Measurements from ENCODE around the gene FKRP. TPM values are rescaled to one million over a fixed set of nuclear protein-coding genes. Genes with fewer than 3 reads are reported as not detected.

FKRP gene
- total and polyA plus RNA-seq, 2 of the 13 experiments (the other 11 are each of a cell fraction or from before 2014, with no cell fraction given): 7.3 to 9.8 TPM

DNA sequence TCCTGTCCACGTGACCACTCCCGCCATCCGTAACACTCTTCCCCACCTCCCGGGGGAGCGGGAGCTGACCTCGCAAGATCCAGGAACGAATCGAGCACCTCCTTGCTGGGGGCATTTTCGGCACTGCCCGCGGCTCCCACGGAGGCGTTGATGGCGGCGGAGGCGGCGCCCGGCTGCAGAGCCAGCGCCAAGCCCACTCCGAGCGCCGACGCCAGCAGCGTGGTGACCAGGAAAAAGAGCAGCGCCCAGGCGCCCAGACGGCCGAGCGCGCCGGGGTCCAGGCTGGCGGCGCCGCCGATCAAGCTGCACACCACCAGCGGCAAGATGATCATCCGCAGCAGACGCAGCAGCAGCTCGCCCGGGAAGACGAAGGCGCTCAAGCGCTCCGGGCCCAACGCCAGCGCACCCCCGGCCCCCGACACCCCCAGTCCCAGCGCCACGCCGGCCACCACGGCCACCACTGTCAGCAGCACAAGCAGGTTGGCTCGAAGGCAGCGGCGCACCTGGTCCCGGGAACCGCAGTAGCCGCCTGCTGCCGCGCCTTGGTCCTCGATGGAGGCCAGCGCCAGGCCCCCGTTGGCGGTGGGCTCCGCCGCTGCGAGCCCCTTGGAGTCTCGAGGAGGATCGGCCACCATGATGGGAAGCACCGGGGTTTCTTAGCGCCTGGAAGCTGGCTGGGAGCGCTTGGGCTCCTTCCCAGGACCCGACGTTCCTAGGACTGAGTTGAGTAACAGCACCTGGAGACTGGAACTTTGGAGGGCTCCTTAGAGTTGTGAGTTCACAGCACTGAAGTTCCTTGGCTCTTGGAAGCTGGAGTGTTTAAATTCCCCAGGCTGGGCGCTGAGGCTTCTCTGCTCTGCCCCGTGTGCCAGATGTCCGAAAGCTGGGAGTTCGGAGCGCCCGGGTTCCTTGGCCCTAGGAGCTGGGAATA, 41.7 kb downstream of the FKRP start (continued):
- TF ChIP-seq ZNF160 (CRISPR knock-in tag; IDR thresholded peaks at IDR 0.05): no peak
- no peak for TF ChIP-seq IRF2 (CRISPR knock-in tag; IDR thresholded peaks at IDR 0.05)
- TF ChIP-seq, protein P1, sequence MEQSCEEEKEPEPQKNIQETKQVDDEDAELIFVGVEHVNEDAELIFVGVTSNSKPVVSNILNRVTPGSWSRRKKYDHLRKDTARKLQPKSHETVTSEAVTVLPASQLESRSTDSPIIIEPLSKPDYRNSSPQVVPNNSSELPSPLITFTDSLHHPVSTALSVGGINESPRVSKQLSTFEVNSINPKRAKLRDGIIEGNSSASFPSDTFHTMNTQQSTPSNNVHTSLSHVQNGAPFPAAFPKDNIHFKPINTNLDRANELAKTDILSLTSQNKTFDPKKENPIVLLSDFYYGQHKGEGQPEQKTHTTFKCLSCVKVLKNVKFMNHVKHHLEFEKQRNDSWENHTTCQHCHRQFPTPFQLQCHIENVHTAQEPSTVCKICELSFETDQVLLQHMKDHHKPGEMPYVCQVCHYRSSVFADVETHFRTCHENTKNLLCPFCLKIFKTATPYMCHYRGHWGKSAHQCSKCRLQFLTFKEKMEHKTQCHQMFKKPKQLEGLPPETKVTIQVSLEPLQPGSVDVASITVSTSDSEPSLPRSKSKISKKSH (CRISPR knock-in tag; IDR thresholded peaks at IDR 0.05; ENCODE audit: borderline replicate concordance): no peak
- TF ChIP-seq HES4 (CRISPR knock-in tag; IDR thresholded peaks at IDR 0.05; ENCODE audit: borderline replicate concordance): no peak
- TF ChIP-seq, protein P2, sequence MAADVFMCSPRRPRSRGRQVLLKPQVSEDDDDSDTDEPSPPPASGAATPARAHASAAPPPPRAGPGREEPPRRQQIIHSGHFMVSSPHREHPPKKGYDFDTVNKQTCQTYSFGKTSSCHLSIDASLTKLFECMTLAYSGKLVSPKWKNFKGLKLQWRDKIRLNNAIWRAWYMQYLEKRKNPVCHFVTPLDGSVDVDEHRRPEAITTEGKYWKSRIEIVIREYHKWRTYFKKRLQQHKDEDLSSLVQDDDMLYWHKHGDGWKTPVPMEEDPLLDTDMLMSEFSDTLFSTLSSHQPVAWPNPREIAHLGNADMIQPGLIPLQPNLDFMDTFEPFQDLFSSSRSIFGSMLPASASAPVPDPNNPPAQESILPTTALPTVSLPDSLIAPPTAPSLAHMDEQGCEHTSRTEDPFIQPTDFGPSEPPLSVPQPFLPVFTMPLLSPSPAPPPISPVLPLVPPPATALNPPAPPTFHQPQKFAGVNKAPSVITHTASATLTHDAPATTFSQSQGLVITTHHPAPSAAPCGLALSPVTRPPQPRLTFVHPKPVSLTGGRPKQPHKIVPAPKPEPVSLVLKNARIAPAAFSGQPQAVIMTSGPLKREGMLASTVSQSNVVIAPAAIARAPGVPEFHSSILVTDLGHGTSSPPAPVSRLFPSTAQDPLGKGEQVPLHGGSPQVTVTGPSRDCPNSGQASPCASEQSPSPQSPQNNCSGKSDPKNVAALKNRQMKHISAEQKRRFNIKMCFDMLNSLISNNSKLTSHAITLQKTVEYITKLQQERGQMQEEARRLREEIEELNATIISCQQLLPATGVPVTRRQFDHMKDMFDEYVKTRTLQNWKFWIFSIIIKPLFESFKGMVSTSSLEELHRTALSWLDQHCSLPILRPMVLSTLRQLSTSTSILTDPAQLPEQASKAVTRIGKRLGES (CRISPR knock-in tag; IDR thresholded peaks at IDR 0.05; ENCODE audit: borderline replicate concordance): no peak
- TF ChIP-seq, protein P3, sequence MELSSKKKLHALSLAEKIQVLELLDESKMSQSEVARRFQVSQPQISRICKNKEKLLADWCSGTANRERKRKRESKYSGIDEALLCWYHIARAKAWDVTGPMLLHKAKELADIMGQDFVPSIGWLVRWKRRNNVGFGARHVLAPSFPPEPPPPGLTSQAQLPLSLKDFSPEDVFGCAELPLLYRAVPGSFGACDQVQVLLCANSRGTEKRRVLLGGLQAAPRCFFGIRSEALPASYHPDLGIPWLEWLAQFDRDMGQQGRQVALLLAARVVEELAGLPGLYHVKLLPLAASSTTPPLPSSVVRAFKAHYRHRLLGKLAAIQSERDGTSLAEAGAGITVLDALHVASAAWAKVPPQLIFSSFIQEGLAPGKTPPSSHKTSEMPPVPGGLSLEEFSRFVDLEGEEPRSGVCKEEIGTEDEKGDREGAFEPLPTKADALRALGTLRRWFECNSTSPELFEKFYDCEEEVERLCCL (CRISPR knock-in tag; IDR thresholded peaks at IDR 0.05; ENCODE audit: borderline replicate concordance): no peak
- TF ChIP-seq SIX1 (CRISPR knock-in tag; IDR thresholded peaks at IDR 0.05; ENCODE audit: borderline replicate concordance): no peak
- TF ChIP-seq EEA1 (CRISPR knock-in tag; IDR thresholded peaks at IDR 0.05; ENCODE audit: borderline replicate concordance): no peak
- TF ChIP-seq HNRNPUL1 (IDR thresholded peaks at IDR 0.05; ENCODE audit: low read depth, low read length): no peak
- no peak for TF ChIP-seq ZSCAN20 (CRISPR knock-in tag; IDR thresholded peaks at IDR 0.05; ENCODE audit: borderline replicate concordance)
- TF ChIP-seq KLF6 (CRISPR knock-in tag; IDR thresholded peaks at IDR 0.05): no peak
- no peak for TF ChIP-seq DPF2 (CRISPR knock-in tag; IDR thresholded peaks at IDR 0.05; ENCODE audit: borderline replicate concordance, low read depth)
- TF ChIP-seq ZNF543 (CRISPR knock-in tag; IDR thresholded peaks at IDR 0.05): no peak
- TF ChIP-seq, protein P4, sequence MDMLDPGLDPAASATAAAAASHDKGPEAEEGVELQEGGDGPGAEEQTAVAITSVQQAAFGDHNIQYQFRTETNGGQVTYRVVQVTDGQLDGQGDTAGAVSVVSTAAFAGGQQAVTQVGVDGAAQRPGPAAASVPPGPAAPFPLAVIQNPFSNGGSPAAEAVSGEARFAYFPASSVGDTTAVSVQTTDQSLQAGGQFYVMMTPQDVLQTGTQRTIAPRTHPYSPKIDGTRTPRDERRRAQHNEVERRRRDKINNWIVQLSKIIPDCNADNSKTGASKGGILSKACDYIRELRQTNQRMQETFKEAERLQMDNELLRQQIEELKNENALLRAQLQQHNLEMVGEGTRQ (IDR thresholded peaks at IDR 0.05; ENCODE audit: low read depth, low read length): peak; percentile 66; the same call in 1 of the 2 replicates
- TF ChIP-seq, protein P4 (CRISPR knock-in tag; IDR thresholded peaks at IDR 0.05; ENCODE audit: borderline replicate concordance): no peak
- no peak for TF ChIP-seq NPAS2 (CRISPR knock-in tag; IDR thresholded peaks at IDR 0.05; ENCODE audit: borderline replicate concordance)
- TF ChIP-seq GLI4 (CRISPR knock-in tag; IDR thresholded peaks at IDR 0.05; ENCODE audit: borderline replicate concordance): no peak
- TF ChIP-seq ZNF83 (CRISPR knock-in tag; IDR thresholded peaks at IDR 0.05; ENCODE audit: borderline replicate concordance): no peak
- TF ChIP-seq RFX1 (IDR thresholded peaks at IDR 0.05): no peak
- TF ChIP-seq TRIM24 (CRISPR knock-in tag; IDR thresholded peaks at IDR 0.05): no peak
